ENCODE results near the gene ZNF672.
A peak's percentile ranks its signal among the peaks of the same experiment; 100 is the strongest.
"Not testable (repeated sequence)": the region's sequence is repeated elsewhere in the genome, so short reads cannot be mapped to it uniquely, and the experiment has no call there.

ZNF672 gene

GRCh38 chr1:248812736-248813425 lies 25.1 kb upstream of the ZNF672 start:
- no peak for DNase-seq (ENCODE audit: low read depth in 1 of 2, low spot score in 1 of 2)

- no peak for DNase-seq (ENCODE audit: low read depth in 1 of 2, low spot score in 1 of 2)
These were observed 24.5 kb upstream of the ZNF672 start for GRCh38 chr1:248813546-248813945.

GRCh38 chr1:248814351-248814750 lies 23.7 kb upstream of the ZNF672 start:
- no peak for DNase-seq (ENCODE audit: low read depth in 1 of 2, low spot score in 1 of 2)

- DNase-seq (ENCODE audit: low read depth in 1 of 2, low spot score in 1 of 2), result no peak
These were observed 22.5 kb upstream of the ZNF672 start for GRCh38 chr1:248815407-248816034.

- DNase-seq (ENCODE audit: low read depth in 1 of 2, low spot score in 1 of 2), result no peak
These were observed 21.8 kb upstream of the ZNF672 start for GRCh38 chr1:248816042-248816851.

- DNase-seq (ENCODE audit: low read depth in 1 of 2, low spot score in 1 of 2), result no peak
These were observed 21.0 kb upstream of the ZNF672 start for GRCh38 chr1:248817065-248817464.

GRCh38 chr1:248818505-248819374 lies 19.3 kb upstream of the ZNF672 start:
- no peak for DNase-seq (ENCODE audit: low read depth in 1 of 2, low spot score in 1 of 2)

GRCh38 chr1:248820041-248820585 lies 17.9 kb upstream of the ZNF672 start:
- no peak for DNase-seq (ENCODE audit: low read depth in 1 of 2, low spot score in 1 of 2)

- no peak for DNase-seq (ENCODE audit: low read depth in 1 of 2, low spot score in 1 of 2)
These were observed 16.9 kb upstream of the ZNF672 start for GRCh38 chr1:248821101-248821500.

- no peak for DNase-seq (ENCODE audit: low read depth in 1 of 2, low spot score in 1 of 2)
These were observed 16.4 kb upstream of the ZNF672 start for GRCh38 chr1:248821641-248822040.

- DNase-seq (ENCODE audit: low read depth in 1 of 2, low spot score in 1 of 2), result no peak
These were observed 15.6 kb upstream of the ZNF672 start for GRCh38 chr1:248822148-248823032.

- DNase-seq (ENCODE audit: low read depth in 1 of 2, low spot score in 1 of 2), result no peak
These were observed 14.5 kb upstream of the ZNF672 start for GRCh38 chr1:248823517-248824001.

- DNase-seq (ENCODE audit: low read depth in 1 of 2, low spot score in 1 of 2), result no peak
These were observed 13.7 kb upstream of the ZNF672 start for GRCh38 chr1:248824301-248824700.

GRCh38 chr1:248824701-248825100 lies 13.3 kb upstream of the ZNF672 start:
- DNase-seq (ENCODE audit: low read depth in 1 of 2, low spot score in 1 of 2), result no peak

GRCh38 chr1:248825136-248825535 lies 12.9 kb upstream of the ZNF672 start:
- no peak for DNase-seq (ENCODE audit: low read depth in 1 of 2, low spot score in 1 of 2)

GRCh38 chr1:248825573-248825908 lies 12.5 kb upstream of the ZNF672 start:
- DNase-seq (ENCODE audit: low read depth in 1 of 2, low spot score in 1 of 2), result no peak

GRCh38 chr1:248825909-248826760 lies 11.9 kb upstream of the ZNF672 start, which contains the start of gene SH3BP5L:
TSS of gene SH3BP5L (minus strand) at chr1:248825915. CDS start at chr1:248824935, 980 bp downstream.
- DNase-seq (ENCODE audit: low read depth in 1 of 2, low spot score in 1 of 2), result peak; percentile 75

GRCh38 chr1:248828845-248829244 lies 9.2 kb upstream of the ZNF672 start:
- no peak for DNase-seq (ENCODE audit: low read depth in 1 of 2, low spot score in 1 of 2)

GRCh38 chr1:248830718-248831017 lies 7.4 kb upstream of the ZNF672 start:
- not testable (repeated sequence) for DNase-seq (ENCODE audit: low read depth in 1 of 2, low spot score in 1 of 2)

Measured in stimulated activated CD4-positive, alpha-beta T cell treated with anti-CD3 and anti-CD28 coated beads, Interleukin-15, amount 100 ng/mL, for 1 hour (primary cell).